NCI-H345 treated with DMSO at 0.1 percent for 48 hours (cell line): ENCODE measurements around the gene ROGDI.

ENCODE experiments used
- DNase-seq: peaks from one replicate; lab custom pipeline; 2025; ENCODE audit not compliant: unreplicated experiment; lab: John Stamatoyannopoulos, UW

Gene ROGDI

GRCh38 chr16:4814046-4814445, 11.6 kb upstream of the ROGDI start:
- no peak for DNase-seq

DNA sequence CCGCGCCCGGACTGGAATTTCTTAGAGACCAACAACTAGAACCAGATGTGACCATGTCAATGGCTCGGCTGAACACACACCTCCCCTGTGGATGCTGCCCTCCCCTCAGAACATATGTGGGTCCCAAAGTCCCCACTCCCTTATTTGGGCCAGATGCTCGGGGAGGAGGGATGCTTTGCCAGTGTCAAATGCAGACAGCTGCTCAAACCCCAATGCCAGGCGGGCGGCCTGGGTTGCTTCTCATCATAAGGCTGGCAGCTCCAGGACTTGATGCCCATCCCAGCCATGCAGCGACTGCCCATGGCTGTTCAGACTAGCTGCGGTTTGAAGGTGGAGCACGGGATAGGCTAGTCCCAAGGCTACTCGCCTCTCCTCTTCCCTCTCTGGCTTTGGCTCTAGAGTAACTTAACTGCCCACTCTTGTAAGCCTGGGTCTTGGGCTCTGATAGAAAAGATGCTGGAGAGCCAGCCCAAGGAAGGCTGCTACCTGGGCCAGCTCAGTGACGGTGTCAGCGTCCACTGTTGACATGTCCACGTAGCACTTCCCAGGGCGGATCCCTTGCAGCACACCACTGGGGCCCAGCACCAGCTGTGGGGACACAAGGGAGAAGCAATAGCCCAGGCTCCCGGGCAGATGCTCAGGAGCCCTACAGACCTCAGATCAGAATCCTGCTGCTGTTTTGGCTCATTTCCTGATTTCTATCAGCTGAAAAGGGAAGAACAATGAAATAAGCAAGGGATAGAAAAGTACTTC, 11.0 kb upstream of the ROGDI start:
- no peak for DNase-seq

DNA sequence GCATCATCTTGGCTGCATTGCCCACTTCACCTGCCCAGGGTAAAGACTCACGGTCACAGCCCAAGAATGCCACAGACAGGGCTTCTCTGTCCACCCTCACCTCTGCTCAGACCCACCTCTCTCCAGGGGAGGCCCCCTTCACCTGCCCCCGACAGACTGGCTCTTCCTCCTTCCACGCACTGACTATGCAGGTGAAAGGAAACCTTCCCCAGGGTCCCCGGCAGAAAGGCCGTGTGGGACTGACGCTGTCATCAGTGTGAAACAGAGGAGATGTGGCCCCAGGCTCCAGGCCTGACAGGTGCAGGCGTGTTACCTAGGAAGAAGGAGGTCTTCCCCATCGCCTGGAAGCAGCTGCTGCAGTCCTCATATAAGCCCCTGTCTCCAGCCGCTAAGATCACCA, 9.3 kb upstream of the ROGDI start:
- no peak for DNase-seq

DNA sequence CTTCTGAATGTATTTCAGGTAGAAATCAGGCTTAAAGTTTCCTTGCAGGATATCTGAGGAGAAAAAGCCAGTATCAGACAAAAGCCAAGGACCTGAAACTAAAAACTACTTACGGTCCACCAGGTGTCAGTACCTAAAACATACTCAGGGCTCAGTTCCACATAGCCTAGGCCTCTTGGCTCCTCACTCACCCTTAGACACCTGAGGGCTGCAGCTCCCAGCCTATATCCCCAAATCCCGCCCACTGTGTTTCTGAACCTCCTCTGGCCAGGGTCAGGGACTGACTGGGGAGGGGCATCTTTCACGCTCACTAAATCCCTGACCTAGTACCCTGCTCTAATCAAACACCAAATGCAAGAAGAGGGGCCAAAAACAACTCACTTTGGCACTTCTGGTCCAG, 8.8 kb upstream of the ROGDI start:
- no peak for DNase-seq

DNA sequence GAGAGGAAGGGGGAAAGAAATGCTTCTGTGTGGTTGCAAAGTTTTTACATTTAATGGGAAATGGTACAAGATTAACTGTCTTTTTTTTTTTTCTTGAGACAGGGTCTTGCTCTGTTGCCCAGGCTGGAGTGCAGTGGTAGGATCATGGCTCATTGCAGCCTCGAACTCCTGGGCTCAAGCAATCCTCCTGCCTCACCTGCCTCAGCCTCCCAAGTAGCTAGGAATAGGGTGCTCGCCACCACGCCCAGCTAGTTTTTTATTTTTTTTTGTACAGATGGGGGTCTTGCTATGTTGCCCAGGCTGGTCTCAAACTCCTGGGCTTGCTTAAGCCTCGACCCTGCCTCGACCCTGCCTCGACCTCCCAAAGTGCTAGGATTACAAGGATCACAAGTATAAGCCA, 3.8 kb upstream of the ROGDI start:
- no peak for DNase-seq

DNA sequence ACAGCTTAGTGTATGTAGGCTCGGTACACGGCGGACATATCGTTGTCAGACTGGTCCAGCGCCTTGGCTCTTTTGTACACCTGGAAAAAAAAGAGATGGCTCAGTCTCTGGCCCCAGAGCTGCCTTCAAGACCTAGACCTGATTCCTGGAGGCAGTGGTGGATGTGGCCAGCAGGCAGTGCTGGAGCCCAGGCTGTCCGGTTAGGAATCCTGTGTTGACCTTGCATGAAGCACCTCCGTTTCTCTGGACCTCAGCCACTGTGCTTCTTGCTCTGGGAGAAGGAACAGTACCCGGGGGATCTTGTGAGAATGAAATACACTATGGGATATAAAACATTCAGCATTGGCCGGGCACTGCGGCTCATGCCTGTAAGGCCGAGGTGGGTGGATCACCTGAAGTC, 2.8 kb upstream of the ROGDI start:
- no peak for DNase-seq

DNA sequence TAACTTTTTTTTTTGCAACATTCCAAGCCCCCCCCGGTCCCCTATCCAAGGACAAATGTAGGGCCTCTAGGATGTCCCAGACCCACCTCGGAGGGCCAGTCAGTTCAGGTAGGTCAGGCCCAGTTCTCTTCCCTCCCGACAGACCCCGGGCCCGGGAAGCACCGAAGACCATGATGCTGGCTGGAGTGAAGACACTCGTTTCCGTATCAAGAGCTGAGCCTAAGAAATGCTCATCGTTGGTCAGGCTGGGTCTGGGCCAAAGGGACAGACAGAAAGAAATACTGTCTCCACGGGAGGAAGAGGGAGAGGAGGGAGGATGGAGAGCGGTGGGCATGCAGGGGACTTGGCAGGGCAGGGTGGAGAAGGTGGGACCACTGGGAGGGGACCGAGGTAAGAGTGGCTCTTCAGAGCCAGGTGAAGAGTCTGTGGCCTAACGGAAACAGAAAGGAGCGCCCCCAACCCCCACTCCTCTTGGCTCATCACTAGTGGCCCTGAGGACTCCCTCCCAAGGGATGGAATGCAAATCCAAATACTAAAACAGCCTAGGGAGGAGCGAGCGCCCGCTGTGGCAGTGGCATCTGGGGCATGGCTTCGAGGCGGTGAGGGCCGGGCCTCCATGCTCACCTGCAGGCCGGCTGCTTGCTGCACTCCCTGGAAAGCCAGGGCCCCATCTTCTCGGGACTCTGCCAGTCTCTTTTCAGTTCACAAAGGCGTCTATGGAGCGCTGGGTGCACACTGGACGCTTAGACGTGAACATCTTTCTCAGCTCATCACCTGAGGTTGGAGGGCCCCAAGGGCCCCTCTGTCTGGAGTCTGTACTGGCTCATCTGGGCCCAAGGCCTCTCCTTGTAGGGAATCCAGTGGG, 1.7 kb upstream of the ROGDI start:
- no peak for DNase-seq

DNA sequence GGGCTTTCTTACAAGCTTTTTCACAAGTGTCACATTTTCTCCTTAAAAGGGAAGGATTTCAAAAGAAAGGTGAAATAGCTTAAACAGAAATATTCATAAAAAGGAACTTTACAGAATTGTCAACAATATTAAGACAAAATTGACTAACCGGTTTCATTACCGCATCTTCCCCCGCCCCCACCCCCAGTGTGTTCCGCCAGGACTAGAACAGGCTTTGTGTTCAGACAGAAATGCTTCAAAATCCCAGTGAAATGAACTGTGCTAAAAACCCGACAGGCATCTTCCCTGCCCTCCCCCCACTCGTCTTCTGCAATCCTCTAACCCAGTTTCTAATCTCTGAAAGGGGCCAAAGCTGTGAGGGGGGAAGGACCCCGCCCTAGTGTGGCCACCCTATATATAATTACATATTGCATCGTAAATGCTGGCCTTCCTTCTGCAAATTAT, 990 bp upstream of the ROGDI start:
- DNase-seq = no peak

GRCh38 chr16:4802659-4803287, 340 bp upstream of the ROGDI start:
- peak; percentile 89 for DNase-seq

DNA sequence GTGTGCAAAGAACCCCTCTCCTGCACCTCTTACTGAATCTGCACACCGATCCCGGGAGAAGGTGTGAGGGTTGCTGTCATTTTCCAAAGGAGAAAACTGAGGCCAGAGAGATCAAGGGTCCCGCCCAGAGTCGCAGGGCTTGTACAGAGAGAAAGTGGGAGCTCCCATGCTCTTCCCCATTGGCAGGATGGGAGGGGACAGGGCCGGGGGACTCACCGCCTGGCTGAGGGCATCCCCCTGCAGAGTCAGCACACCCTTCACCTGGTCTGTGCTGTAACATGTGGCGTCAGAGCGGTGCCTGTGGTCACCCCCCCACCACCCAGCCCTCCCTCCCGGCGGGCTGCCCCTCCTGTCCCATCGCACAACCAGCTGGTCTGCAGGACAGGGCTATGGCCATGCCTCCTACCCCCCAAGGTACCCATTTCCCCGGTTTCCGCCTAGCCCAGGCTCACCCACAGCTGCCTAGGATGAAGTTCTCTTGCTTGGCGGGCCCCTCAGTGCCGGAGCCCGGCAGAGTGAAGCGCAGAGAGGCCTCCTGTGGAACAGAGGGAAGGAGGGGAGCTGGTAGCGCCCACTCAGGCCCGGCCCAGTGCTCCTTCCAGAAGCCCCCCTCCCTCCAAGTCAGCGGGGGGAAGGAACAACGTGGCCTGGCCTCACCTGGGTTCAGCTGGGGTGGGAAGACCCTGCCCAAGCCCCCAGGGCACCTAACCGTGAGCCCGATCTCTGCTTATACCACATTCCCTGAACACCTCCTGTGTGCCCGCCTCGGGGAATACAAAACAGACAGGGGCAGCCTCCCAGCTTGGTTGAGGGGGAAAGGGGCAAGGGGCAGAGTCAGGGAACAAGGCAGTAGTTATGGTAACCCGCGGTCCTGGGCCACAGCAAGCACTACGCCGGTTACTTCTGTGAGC, 1.1 kb downstream of the ROGDI start:
- DNase-seq = no peak

GRCh38 chr16:4800290-4801041, 2.0 kb downstream of the ROGDI start:
- DNase-seq = no peak

DNA sequence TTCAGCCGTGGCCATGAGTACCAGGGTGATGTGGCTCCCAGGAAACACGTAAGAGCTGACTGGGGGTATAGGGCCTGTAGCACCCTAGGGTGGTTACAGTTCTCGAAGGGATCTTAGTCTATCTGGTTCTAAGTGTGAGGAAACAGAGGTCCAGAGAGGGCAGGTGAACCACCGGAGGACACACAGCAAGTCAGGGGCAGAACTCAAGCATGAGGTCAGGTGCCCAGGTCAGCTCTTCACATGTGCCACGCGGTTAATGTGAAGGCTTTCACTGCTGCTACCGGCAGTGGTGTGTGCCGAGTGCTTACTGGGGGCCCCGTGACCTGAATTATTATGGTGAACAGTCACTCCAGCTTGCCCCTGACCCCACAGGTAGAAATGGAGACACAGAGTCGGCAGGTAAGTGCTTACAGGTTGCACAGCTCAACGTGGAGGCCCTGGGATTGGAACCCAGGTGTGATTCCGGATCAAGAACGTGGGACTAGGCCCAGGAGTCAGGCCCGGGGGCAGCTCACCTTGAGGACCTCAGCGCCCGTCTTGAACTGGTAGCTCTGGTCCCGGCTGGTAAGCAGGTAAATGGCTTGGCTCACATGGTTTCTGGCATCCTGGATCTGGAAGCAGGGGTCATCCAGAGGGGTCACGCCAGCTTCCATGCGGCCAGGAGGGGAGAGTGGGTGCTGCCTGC, 3.1 kb downstream of the ROGDI start:
- DNase-seq = no peak

- DNase-seq = no peak
Measured at GRCh38 chr16:4798456-4798855, 4.0 kb downstream of the ROGDI start.

DNA sequence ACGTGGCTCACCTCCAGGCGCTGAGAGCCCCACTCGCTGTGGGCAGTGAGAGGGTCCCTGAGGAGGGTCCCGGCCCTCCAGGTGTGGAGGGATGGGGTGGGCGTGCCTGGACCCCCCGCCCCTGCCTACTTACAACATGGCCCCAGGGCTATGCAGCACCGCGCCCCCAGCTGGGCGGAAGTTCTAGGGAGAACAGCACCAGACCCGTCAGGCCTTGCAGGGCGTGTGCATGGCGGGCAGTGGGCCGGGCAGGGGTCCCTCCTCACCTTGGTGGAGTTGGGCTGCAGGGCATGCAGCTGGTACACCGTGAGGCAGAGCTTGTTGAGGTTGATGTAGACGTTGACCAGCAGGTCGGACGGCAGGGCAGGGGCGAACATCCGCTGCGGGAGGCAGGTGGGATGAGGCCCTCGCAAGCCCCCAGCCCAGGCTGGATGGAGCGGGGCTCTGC, 4.6 kb downstream of the ROGDI start:
- no peak for DNase-seq

DNA sequence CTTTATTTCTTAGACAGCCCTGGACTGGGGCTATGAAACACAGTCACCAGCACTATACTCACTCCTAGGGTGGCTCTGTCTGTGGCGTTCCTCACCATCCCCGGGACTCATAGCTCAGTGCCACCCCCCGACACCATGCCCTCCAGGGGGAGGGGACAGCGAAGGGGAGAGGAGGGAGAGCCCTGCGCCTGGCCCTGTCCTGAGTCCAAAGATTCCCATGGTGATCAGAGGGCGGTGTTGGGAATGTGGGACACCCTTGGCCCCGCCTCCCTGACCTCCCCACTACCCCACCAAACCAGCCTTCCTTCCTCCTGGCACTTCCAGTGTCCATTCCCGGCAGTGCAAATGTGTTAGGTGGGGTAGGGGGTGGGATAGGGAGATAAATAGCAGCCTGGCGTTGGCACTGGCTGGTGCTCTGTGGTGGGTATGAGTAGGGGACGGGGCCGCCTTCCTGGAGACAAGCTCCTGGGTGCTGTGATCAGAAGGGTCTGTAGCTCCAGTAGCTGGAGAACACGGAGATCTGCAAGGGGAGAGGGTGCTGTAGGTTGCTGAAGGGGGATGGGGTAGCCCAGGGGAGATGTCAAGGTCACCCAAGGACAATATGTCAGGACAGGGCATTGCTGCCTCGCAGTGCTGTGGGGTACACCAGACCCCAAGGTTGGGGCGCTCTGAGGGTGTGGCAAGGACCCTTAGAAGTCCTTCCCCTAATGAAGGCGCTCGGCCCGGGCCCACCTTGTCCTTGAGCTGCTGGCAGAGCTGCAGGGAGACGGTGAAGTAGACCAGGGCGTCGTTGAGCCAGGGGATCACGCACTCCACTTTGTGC, 5.2 kb downstream of the ROGDI start:
- DNase-seq = no peak

DNA sequence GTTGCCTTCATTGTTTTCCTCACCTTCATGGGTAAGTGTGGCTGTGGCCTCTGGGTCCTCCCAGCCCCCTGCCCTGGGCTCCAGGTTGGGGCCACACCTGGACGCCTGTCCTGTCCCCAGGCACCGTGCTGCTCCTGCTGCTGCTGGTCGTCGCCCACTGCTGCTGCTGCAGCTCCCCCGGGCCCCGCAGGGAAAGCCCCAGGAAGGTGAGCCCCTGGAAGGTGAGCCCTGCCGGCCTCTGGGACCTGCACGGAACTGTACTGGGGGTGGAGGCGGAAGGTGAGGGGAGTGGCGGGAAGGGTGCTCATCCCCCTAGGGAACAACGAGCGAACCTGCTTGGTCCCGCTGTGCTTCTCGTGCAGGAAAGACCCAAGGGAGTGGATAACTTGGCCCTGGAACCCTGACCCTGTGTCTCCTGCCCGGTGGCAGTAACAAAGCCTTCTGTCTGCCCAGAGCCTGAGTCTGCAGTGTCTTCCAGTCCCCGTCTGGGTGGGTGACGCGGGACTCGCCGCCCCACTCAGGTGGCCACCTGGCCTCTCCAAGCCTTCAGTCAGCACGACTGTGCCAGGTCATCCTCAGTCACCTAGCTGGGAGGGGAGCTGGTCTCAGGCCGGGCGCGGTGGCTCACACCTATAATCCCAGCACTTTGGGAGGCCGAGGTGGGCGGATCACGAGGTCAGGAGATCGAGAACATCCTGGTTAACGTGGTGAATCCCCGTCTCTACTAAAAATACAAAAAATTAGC, 6.4 kb downstream of the ROGDI start:
- DNase-seq = no peak

- DNase-seq = peak; percentile 78
Measured at GRCh38 chr16:4795181-4795827, 7.1 kb downstream of the ROGDI start, which contains the start of gene SMIM22. TSS of gene SMIM22 (plus strand) at chr16:4795369. CDS start at chr16:4795735, 366 bp downstream.
